GM10847 (cell line): ENCODE data around the gene GRM3.

Experiments
- POLR2A ChIP-seq: IDR thresholded peaks from 2 replicates; pipeline ENCODE4 v1.6.1; 2011; ENCODE audit not compliant: insufficient read length; ENCODE audit errors: extremely low read depth

The GRM3 gene

DNA sequence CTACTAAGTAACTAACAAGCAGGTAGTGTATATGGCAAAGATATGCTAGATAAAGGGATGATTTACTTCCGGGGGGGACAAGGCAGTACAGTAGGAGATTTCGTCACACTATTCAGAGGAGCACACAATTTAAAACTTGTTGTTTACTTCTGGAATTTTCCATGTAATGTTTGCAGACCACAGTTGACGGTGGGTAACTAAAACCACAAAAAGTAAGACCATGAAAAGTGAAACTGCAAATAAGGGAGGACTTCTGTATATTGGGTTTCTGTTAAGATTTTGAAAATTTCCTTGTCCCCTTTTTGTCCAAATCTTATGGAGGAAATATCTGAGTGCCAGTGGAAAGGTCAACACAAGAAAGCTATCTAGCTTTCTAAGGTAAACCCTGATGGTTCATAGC is 245.8 kb downstream of the GRM3 start:
- no peak for TF ChIP-seq POLR2A

DNA sequence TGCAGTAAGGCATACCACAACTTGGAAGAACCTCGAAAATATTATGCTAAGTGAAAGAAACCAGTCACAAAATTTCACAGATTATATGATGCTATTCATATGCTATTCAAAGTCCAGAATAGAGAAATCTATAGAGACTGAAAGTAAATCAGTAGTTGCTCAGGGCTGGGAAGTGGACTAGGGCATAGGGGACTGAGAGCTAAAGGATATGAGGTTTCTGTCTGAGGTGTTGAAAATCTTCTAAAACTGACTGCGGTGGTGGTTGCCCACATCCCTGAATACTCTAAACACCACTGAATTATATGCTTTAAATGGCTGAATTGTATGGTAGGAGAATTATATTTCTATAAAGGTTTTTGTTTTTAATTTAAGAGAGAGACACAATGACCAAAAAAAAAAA is 254.5 kb downstream of the GRM3 start:
- TF ChIP-seq POLR2A = no peak

DNA sequence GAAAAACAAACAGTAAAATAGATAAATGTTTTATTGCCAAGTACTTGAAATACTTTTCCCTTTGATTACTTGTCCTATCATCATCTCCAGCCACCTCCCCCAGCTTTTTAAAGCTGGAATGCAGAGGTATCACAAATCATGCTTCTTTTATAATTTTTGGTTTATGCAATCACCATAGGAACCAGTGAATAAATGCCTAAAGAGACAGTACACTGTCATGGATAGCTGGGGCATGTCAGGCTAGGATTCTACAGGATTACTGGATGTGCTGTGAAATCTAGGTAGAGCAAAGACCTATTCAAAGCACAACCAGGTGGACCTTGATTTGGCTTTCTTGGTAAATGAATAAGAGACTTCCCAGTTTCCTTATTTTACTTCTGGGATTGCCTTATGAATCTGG is 257.2 kb downstream of the GRM3 start:
- no peak for TF ChIP-seq POLR2A

DNA sequence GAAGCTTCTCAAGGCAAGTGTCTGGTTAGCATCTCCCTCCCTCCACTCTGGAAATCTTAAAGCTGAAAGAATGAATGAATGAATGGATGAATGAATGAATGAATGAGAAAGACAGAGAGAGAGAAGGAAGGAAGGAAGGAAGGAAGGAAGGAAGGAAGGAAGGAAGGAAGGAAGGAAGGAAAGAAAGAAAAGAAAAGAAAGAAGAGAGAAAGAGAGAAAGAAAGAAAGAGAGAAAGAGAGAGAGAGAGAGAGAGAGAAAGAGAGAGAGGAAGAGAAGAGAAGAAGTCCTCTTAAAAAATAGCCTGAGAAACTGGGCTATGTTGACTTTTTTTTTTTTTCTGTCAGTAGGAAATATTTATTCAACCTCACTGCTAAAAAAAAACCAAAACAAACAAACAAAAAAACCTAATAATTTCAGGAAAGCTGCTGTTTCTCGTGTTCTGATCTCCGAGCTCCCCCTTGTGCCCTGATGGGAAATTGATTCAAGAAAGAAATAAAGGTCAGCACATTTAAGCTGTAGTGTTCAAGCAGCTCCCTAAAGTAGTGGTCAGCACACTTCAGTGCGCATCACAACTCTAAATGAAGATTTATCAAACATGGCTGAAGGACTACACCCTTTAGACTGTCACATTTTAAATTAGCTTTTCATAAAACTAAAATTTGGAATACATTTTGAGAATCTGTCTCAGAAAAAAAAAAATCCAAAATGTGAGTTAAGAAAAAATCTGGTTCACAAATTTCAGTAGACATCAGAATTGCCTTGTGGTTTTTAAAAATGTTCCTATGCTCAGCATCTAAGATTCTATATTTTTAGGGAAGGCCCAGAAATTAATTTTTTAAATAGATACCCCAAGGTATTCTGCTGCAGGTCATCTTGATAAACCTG is 261.5 kb downstream of the GRM3 start:
- TF ChIP-seq POLR2A = no peak

DNA sequence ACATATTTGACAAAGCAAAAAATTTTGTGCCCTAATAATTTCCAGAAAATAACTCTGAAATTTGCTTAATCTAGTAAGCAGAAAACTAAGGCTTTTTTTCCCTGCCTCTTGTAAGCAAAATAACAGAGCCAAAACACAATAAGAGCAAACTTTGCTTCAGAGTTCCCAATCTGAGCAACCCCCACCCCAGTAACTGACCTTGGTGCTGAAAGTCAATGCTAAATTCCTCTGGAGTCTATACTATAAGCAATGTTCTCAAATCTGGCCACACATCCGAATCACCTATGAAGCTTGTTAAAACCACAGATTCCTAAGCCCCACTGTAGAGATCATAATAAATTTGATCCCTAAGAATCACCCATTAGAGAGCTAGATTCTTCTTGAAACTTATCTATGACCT is 265.2 kb downstream of the GRM3 start:
- TF ChIP-seq POLR2A = no peak

DNA sequence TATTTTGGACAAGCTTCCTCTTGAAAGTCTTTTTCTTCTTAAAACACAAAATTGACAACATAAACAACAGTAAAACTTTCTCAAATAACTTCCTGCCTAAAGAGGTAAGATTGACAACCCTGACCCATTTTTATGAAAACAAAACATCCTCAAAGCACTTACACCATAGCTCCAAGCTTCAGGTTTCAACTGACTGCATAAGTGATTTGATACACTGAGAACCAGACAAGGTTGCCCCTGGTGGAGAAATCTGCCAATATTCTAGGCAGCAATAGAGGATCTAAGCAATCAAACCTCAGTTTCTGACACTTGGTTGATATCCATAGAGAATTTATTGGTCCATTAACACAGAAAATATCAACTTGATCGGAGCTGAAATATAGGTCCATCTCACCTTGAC is 267.9 kb downstream of the GRM3 start:
- no peak for TF ChIP-seq POLR2A

DNA sequence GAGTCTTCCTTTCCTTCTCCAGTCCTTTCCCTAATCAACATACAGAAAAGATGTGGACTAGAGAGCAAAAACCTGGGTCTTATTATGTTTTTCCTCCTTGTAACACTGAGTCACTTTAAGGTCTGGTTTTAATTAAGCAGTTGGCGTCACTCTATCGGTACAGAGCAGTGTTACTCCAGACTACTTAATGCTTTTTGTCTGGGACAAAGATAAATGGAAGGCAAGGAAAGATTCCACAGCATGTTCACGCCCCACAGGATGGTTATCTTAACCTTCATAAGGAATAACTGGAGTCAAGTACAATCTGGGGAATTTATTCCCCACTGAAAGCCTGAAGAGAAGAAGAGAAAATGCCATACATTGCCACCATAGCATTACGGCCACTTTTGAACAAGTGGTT is 270.0 kb downstream of the GRM3 start:
- no peak for TF ChIP-seq POLR2A
